Liver (tissue), 9 donors: ENCODE results near the gene ASB2. TPM values are rescaled to one million over a fixed set of nuclear protein-coding genes. Genes with fewer than 3 reads are reported as not detected.
A peak's percentile ranks its signal among the peaks of the same experiment; 100 is the strongest.

Source experiments
- DNase-seq: peaks from one replicate; pipeline ENCODE4 v3.0.0-alpha.2; 2017; ENCODE audit warnings: low spot score
- H3K27ac ChIP-seq, 2 donors: one replicate each; pipeline ENCODE4 v1.7.0; 2013; ENCODE audit warnings: inconsistent platforms in 2 of 2, low read length in 2 of 2, control low read depth in 1 of 2, low read depth in 1 of 2, mild to moderate bottlenecking in 1 of 2
- H3K27me3 ChIP-seq, 4 donors: one replicate each; pipeline versions ENCODE4 v1.6.1 to v1.7.0; 2013; ENCODE audit warnings: low read length in 3 of 4, inconsistent platforms in 1 of 4, mild to moderate bottlenecking in 1 of 4, moderate library complexity in 1 of 4; ENCODE audit not compliant: control insufficient read depth in 4 of 4, insufficient read depth in 4 of 4
- H3K36me3 ChIP-seq, 4 donors: one replicate each; pipeline versions ENCODE4 v1.6.1 to v1.7.0; 2013; ENCODE audit warnings: low read length in 3 of 4, mild to moderate bottlenecking in 3 of 4, low read depth in 1 of 4, moderate library complexity in 1 of 4; ENCODE audit not compliant: control insufficient read depth in 4 of 4, insufficient read depth in 3 of 4
- H3K4me1 ChIP-seq, 4 donors: one replicate each; pipeline versions ENCODE4 v1.6.1 to v1.7.0; 2013; ENCODE audit warnings: low read length in 3 of 4, mild to moderate bottlenecking in 3 of 4, moderate library complexity in 1 of 4; ENCODE audit not compliant: control insufficient read depth in 4 of 4, insufficient read depth in 4 of 4
- H3K4me3 ChIP-seq, 3 donors: one replicate each; pipeline versions ENCODE4 v1.6.1 to v1.7.0; 2013; ENCODE audit warnings: low read length in 3 of 3, control low read depth in 1 of 3, low read depth in 1 of 3, mild to moderate bottlenecking in 1 of 3
- H3K9ac ChIP-seq, 2 donors: one replicate each; pipeline ENCODE4 v1.7.0; 2013; ENCODE audit warnings: low read length in 2 of 2, mild to moderate bottlenecking in 2 of 2, moderate library complexity in 2 of 2, control low read depth in 1 of 2, low read depth in 1 of 2
- H3K9me3 ChIP-seq, 4 donors: one replicate each; pipeline versions ENCODE4 v1.6.1 to v1.7.0; 2013; ENCODE audit warnings: low read length in 3 of 4; ENCODE audit not compliant: control insufficient read depth in 4 of 4
- ATF3 ChIP-seq: IDR thresholded peaks from 2 replicates; pipeline ENCODE4 v1.6.1; 2016; ENCODE audit warnings: antibody characterized with exemption
- CTCF ChIP-seq: fragments of 150-350 bp; IDR thresholded peaks from 2 replicates; pipeline ENCODE4 v1.5.1; 2017; ENCODE audit warnings: improper control_type of control experiment, low read depth, low read length; ENCODE audit not compliant: missing input control
- EGR1 ChIP-seq, 2 donors: IDR thresholded peaks; 2 replicates each; pipeline ENCODE4 v1.6.1; 2016 to 2018; ENCODE audit warnings: antibody characterized with exemption in 2 of 2, low read depth in 2 of 2
- FOXA1 ChIP-seq: IDR thresholded peaks from 2 replicates; pipeline ENCODE4 v1.6.1; 2016; ENCODE audit warnings: antibody characterized with exemption
- FOXA2 ChIP-seq: IDR thresholded peaks from 2 replicates; pipeline ENCODE4 v1.6.1; 2016; ENCODE audit warnings: antibody characterized with exemption
- GABPA ChIP-seq, 2 donors: IDR thresholded peaks in 1 of 2; conservative IDR thresholded peaks in 1 of 2; 2 replicates each; pipeline ENCODE4 v1.6.1; 2016; ENCODE audit warnings: antibody characterized with exemption in 2 of 2, mild to moderate bottlenecking in 1 of 2, moderate library complexity in 1 of 2
- HNF4A ChIP-seq, 2 donors: conservative IDR thresholded peaks; 2 replicates each; pipeline ENCODE4 v1.6.1; 2016; ENCODE audit warnings: antibody characterized with exemption in 2 of 2, mild to moderate bottlenecking in 2 of 2
- JUND ChIP-seq, 2 donors: IDR thresholded peaks; 2 replicates each; pipeline ENCODE4 v1.6.1; 2016; ENCODE audit warnings: antibody characterized with exemption in 2 of 2
- MAX ChIP-seq: IDR thresholded peaks from 2 replicates; pipeline ENCODE4 v1.6.1; 2016; ENCODE audit warnings: antibody characterized with exemption
- NR2F2 ChIP-seq: IDR thresholded peaks from 2 replicates; pipeline ENCODE4 v1.6.1; 2016; ENCODE audit warnings: antibody characterized with exemption
- RAD21 ChIP-seq, 2 donors: IDR thresholded peaks; 2 replicates each; pipeline ENCODE4 v1.6.1; 2016; ENCODE audit warnings: antibody characterized with exemption in 2 of 2, mild to moderate bottlenecking in 2 of 2
- RXRA ChIP-seq, 2 donors: IDR thresholded peaks; 2 replicates each; pipeline ENCODE4 v1.6.1; 2017 to 2018; ENCODE audit warnings: antibody characterized with exemption in 2 of 2, mild to moderate bottlenecking in 1 of 2
- SP1 ChIP-seq: IDR thresholded peaks from 2 replicates; pipeline ENCODE4 v1.6.1; 2018; ENCODE audit warnings: antibody characterized with exemption, mild to moderate bottlenecking
- TAF1 ChIP-seq: conservative IDR thresholded peaks from 2 replicates; pipeline ENCODE4 v1.6.1; 2016; ENCODE audit warnings: antibody characterized with exemption, mild to moderate bottlenecking
- YY1 ChIP-seq: IDR thresholded peaks from 2 replicates; pipeline ENCODE4 v1.6.1; 2016; ENCODE audit warnings: antibody characterized with exemption, mild to moderate bottlenecking
- ZBTB33 ChIP-seq: IDR thresholded peaks from 2 replicates; pipeline ENCODE4 v1.6.1; 2016; ENCODE audit warnings: antibody characterized with exemption
- WGBS: extraction: QIAGEN DNeasy Blood & Tissue Kit; methylation state at CpG from one replicate; pipeline ENCODE4 v1.1.7; 2013; 5-methylcytosine and 5-hydroxymethylcytosine counted together
- polyA plus RNA-seq, 2 donors: library from polyadenylated mRNA; stranded (reverse) in 1 of 2; unstranded in 1 of 2; fragments of 200-250 nt in 1 of 2; fragments of >200 nt in 1 of 2; fragmentation: Nextera tagmentation in 1 of 2; extraction: Ambion mirVana in 1 of 2; gene quantifications; one replicate each; pipeline versions ENCODE4 v1.2.1 to v1.2.3, GENCODE V29; 2013 to 2015
- total RNA-seq, 2 donors: library from RNA; depleted of rRNA; stranded (reverse); fragments of >200 nt; gene quantifications; one replicate each; pipeline ENCODE4 v1.2.3, GENCODE V29; 2014
- donor health status: healthy.
- donor health status: healthy.
- donor health status: healthy.
- donor health status: healthy.
- donor health status: healthy.

The ASB2 gene
- total and polyA plus RNA-seq, 4 donors: 0.18 to 0.56 (median 0.38) TPM

GRCh38 chr14:93960108-93960475 is 16.3 kb downstream of the ASB2 start:
- no peak for DNase-seq
- Histone ChIP-seq H3K27ac (no peak overlapping the region), H3K9ac (no peak overlapping the region)

GRCh38 chr14:93959239-93960107 is 16.9 kb downstream of the ASB2 start:
- peaks cover 3 to 22% (median 10%) of the 10 kb centered on the region in 4 donors for H3K4me1 ChIP-seq
- TF ChIP-seq JUND (IDR thresholded peaks at IDR 0.05): peak in 1 of 2 donors; percentile 41
- no peak for TF ChIP-seq NR2F2
- no peak for TF ChIP-seq TAF1
- TF ChIP-seq ZBTB33: no peak
- peak overlapping the region in 1 of 2 donors; percentile 32 for H3K27ac ChIP-seq
- H3K36me3 ChIP-seq: no peaks in the 10 kb centered on the region
- 70% methylated on average over 23 of the region's 23 CpGs for WGBS
- DNase-seq: no peak
- no peaks in the 10 kb centered on the region for H3K9me3 ChIP-seq
- no peaks in the 10 kb centered on the region for H3K27me3 ChIP-seq
- no peak overlapping the region for H3K4me3 ChIP-seq
- no peak overlapping the region for H3K9ac ChIP-seq

More at GRCh38 chr14:93960108-93960475, 16.3 kb downstream of the ASB2 start:
- H3K4me1 ChIP-seq: peaks cover 3 to 22% (median 10%) of the 10 kb centered on the region in 4 donors
- no peak for TF ChIP-seq RXRA (IDR thresholded peaks at IDR 0.05)
- no peak for TF ChIP-seq TAF1
- TF ChIP-seq YY1: no peak
- no peak for TF ChIP-seq HNF4A (conservative IDR thresholded peaks at IDR 0.05)
- TF ChIP-seq FOXA1: no peak
- TF ChIP-seq RAD21 (IDR thresholded peaks at IDR 0.05): no peak
- no peak for TF ChIP-seq MAX
- TF ChIP-seq EGR1 (IDR thresholded peaks at IDR 0.05; ENCODE audit: low read depth in 2 of 2): no peak
- TF ChIP-seq FOXA2: no peak
- no peak for TF ChIP-seq SP1
- no peak for TF ChIP-seq CTCF
- TF ChIP-seq ATF3: no peak
- no peak for TF ChIP-seq GABPA (IDR thresholded peaks at IDR 0.05 in 1 of 2, conservative IDR thresholded peaks at IDR 0.05 in 1 of 2)
- no peak for TF ChIP-seq JUND (IDR thresholded peaks at IDR 0.05)
- no peak for TF ChIP-seq ZBTB33
- H3K27me3 ChIP-seq: no peaks in the 10 kb centered on the region
- H3K9me3 ChIP-seq: no peaks in the 10 kb centered on the region
- no peaks in the 10 kb centered on the region for H3K36me3 ChIP-seq
- no peak overlapping the region for H3K4me3 ChIP-seq
